ENCODE results near the gene SMOC2.

The SMOC2 gene

DNA sequence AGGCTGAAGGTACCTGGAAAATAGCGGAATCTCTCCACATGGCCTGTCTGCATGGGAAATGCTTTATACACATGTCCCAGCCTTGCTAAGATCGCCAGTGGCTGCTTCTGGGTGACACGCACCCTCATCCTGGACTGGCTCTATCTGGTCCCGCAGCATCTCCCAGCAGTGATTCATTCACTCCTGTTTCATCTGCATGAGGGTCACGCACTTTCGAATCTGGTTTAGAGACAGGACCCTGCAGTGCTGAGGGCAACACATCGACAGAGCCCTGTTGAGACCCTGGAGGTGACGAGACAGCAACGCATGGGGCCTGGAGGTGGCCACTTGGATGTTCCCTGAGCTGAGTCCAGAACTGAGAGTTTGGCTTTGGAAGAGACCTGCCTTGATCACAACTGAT lies 136.5 kb downstream of the SMOC2 start:
- TF ChIP-seq GATA3 (IDR thresholded peaks at IDR 0.05; ENCODE audit: low read depth, low read length) (no peak), GATA2 (IDR thresholded peaks at IDR 0.05; ENCODE audit: low read depth, low read length) (no peak)

GRCh38 chr6:168578036-168578435 lies 137.1 kb downstream of the SMOC2 start:
- no peak for TF ChIP-seq GATA2 (IDR thresholded peaks at IDR 0.05; ENCODE audit: low read depth, low read length)
- no peak for TF ChIP-seq GATA3 (IDR thresholded peaks at IDR 0.05; ENCODE audit: low read depth, low read length)

GRCh38 chr6:168581236-168581635 lies 140.3 kb downstream of the SMOC2 start:
- TF ChIP-seq GATA3 (IDR thresholded peaks at IDR 0.05; ENCODE audit: low read depth, low read length) (no peak), GATA2 (IDR thresholded peaks at IDR 0.05; ENCODE audit: low read depth, low read length) (no peak)

- TF ChIP-seq GATA2 (IDR thresholded peaks at IDR 0.05; ENCODE audit: low read depth, low read length) (no peak), GATA3 (IDR thresholded peaks at IDR 0.05; ENCODE audit: low read depth, low read length) (no peak)
Measured at GRCh38 chr6:168581706-168582105, 140.7 kb downstream of the SMOC2 start.

GRCh38 chr6:168582571-168582981 lies 141.6 kb downstream of the SMOC2 start:
- no peak for TF ChIP-seq GATA2 (IDR thresholded peaks at IDR 0.05; ENCODE audit: low read depth, low read length)

DNA sequence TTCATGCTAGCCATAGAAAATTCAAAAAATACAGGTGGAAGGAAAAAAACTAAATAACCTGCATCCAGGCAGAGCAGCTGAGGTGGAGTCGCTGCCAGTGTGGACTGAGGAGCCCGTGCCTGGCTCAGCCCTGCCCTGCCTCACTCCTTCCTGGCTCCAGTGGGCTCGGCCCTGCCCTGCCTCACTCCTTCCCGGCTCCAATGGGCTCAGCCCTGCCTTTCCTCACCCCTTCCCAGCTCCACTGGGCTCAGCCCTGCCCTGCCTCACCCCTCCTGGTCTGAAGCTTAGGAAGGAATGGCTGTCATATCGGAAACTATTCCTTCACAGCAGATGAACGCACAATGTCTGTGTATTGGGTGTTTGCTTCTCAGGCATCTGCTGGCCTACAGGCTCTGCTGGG lies 142.1 kb downstream of the SMOC2 start:
- TF ChIP-seq GATA3 (IDR thresholded peaks at IDR 0.05; ENCODE audit: low read depth, low read length) (no peak), GATA2 (IDR thresholded peaks at IDR 0.05; ENCODE audit: low read depth, low read length) (no peak)

- TF ChIP-seq GATA2 (IDR thresholded peaks at IDR 0.05; ENCODE audit: low read depth, low read length) (no peak), GATA3 (IDR thresholded peaks at IDR 0.05; ENCODE audit: low read depth, low read length) (no peak)
Measured at GRCh38 chr6:168583821-168584220, 142.8 kb downstream of the SMOC2 start.

DNA sequence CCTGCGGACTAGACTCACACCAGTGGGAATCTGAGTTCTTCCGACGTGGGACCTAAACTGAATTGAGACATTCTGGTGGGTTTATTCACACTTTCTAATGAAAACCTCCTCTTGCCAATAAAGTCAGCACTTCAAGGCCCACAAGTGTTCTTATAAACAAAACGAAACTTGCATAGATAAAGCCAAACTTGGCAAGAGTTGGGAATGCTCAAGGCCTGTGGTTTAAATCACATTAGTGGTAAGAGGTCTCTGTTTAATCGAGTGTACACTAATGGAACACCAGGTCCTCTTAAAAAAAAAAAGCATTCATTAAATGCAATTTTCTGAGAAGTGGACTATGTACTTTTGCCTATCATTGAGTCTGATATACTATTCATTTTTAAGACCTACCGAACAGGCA lies 143.3 kb downstream of the SMOC2 start:
- TF ChIP-seq GATA2 (IDR thresholded peaks at IDR 0.05; ENCODE audit: low read depth, low read length) = no peak
- no peak for TF ChIP-seq GATA3 (IDR thresholded peaks at IDR 0.05; ENCODE audit: low read depth, low read length)

GRCh38 chr6:168584671-168585070 lies 143.7 kb downstream of the SMOC2 start:
- TF ChIP-seq GATA3 (IDR thresholded peaks at IDR 0.05; ENCODE audit: low read depth, low read length) (no peak), GATA2 (IDR thresholded peaks at IDR 0.05; ENCODE audit: low read depth, low read length) (no peak)

DNA sequence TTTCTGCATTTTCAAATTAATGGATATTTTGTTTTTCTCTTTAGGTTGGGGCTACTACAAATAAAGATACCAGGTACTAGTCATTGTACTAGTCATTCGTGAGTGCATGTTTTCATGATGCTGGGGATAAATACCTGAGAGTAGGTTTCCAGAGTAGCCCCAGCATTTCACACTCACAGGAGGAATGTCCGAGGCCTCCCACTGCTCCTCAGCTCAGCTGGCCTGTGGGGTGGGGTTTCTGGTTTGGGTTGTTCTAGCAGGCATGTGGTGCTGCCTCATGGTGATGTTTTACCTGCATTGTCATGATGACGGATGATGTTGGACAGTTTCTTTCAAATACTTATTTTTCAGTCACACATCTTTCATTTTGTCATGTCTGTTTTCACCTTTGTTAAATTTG lies 144.5 kb downstream of the SMOC2 start:
- TF ChIP-seq GATA3 (IDR thresholded peaks at IDR 0.05; ENCODE audit: low read depth, low read length) (no peak), GATA2 (IDR thresholded peaks at IDR 0.05; ENCODE audit: low read depth, low read length) (no peak)

GRCh38 chr6:168589275-168589674 lies 148.3 kb downstream of the SMOC2 start:
- TF ChIP-seq GATA2 (IDR thresholded peaks at IDR 0.05; ENCODE audit: low read depth, low read length) (no peak), GATA3 (IDR thresholded peaks at IDR 0.05; ENCODE audit: low read depth, low read length) (no peak)

DNA sequence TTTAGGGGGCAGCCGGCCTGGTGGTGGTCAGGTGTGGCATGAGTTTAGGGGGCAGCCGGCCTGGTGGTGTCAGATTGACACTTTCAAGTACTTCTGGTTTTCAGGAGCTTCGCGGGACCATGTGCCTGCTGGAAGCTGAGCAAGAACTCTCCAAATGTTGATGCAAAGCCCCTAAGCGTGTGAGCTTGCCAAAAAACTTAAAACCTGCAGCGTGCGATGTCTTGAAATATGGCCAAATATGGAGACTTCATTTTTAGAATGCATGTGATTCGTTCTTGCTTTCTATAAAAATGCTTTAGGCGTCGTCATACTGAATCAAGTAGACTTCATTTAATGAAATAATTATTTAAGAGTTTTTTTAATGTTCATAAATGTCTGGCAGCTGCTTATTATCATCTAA lies 149.4 kb downstream of the SMOC2 start:
- TF ChIP-seq GATA3 (IDR thresholded peaks at IDR 0.05; ENCODE audit: low read depth, low read length) = no peak
- TF ChIP-seq GATA2 (IDR thresholded peaks at IDR 0.05; ENCODE audit: low read depth, low read length) = no peak

- TF ChIP-seq GATA2 (IDR thresholded peaks at IDR 0.05; ENCODE audit: low read depth, low read length) (no peak), GATA3 (IDR thresholded peaks at IDR 0.05; ENCODE audit: low read depth, low read length) (no peak)
Measured at GRCh38 chr6:168596344-168596743, 155.4 kb downstream of the SMOC2 start.

GRCh38 chr6:168597471-168597875 lies 156.5 kb downstream of the SMOC2 start:
- TF ChIP-seq GATA2 (IDR thresholded peaks at IDR 0.05; ENCODE audit: low read depth, low read length) (no peak), GATA3 (IDR thresholded peaks at IDR 0.05; ENCODE audit: low read depth, low read length) (no peak)

DNA sequence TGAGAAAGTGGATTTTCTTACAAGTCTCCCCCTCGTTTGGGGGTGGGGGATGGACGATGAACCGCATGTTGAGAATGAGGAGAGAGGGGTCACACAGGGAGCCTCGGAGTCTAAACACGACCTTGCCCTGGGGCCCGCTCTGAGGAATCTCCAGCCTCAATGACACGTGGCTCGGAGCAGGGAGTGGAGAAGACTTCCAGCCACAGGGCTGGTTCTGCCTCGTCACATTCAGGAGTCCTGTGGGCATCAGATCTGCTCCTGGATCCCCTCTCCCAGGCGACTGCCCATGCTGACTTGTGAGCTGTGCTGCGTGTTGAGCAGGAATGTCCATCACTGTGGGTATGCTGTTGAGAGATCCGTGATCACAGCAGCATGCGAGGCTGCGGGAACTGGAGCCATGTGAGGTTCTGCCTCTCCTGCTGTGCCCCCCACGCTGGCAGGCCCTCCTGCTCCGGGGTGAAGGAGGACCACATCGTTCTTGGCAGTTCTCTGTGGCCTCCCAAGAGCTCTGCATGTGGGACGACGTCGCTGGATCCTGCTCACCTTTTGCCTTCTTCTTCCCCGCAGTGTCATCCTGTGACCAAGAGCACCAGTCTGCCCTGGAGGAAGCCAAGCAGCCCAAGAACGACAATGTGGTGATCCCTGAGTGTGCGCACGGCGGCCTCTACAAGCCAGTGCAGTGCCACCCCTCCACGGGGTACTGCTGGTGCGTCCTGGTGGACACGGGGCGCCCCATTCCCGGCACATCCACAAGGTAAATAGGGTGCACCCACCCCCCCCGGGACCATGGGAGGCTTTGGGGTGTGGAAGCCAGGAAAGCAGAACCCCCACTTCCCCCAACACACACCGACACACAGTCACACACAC lies 157.5 kb downstream of the SMOC2 start:
- no peak for TF ChIP-seq GATA2 (IDR thresholded peaks at IDR 0.05; ENCODE audit: low read depth, low read length)
- TF ChIP-seq GATA3 (IDR thresholded peaks at IDR 0.05; ENCODE audit: low read depth, low read length) = no peak

All from SH-SY5Y (cell line).